GM12874 (cell line): Measurements from ENCODE around the gene KRT16.

Experiments
- CTCF ChIP-seq: IDR thresholded peaks from 2 replicates; pipeline ENCODE4 v1.5.1; 2011; ENCODE audit warnings: low read depth, mild to moderate bottlenecking, control low read depth, low read length, moderate library complexity; ENCODE audit not compliant: insufficient read depth

The KRT16 gene

GRCh38 chr17:41599680-41600079, 12.9 kb downstream of the KRT16 start:
- TF ChIP-seq CTCF, result no peak

- TF ChIP-seq CTCF, result no peak
These were observed 17.0 kb downstream of the KRT16 start for GRCh38 chr17:41595585-41595984.

- no peak for TF ChIP-seq CTCF
These were observed 18.1 kb downstream of the KRT16 start for GRCh38 chr17:41594363-41594915.

GRCh38 chr17:41593306-41593981, 19.1 kb downstream of the KRT16 start:
- no peak for TF ChIP-seq CTCF

- TF ChIP-seq CTCF, result no peak
These were observed 19.8 kb downstream of the KRT16 start for GRCh38 chr17:41592601-41593305.

- no peak for TF ChIP-seq CTCF
These were observed 23.3 kb downstream of the KRT16 start for GRCh38 chr17:41589301-41589700.

- TF ChIP-seq CTCF, result no peak
These were observed 24.3 kb downstream of the KRT16 start for GRCh38 chr17:41588126-41588810.
